Smooth muscle cell (in vitro differentiated cells): ENCODE results near the gene CPOX. TPM values are rescaled to one million over a fixed set of nuclear protein-coding genes. Genes with fewer than 3 reads are reported as not detected.

Experiments used
- DNase-seq: peaks from one replicate; lab custom pipeline; 2025; ENCODE audit not compliant: unreplicated experiment; lab: John Stamatoyannopoulos, UW
- H2AFZ ChIP-seq: fragments of 200-600 bp; sonication (generic); 2 replicates; pipeline ENCODE4 v1.6.0; 2016; ENCODE audit warnings: antibody characterized with exemption, low read depth, mild to moderate bottlenecking
- H3F3A ChIP-seq: fragments of 200-600 bp; sonication (generic); 2 replicates; pipeline ENCODE4 v1.6.0; 2017; ENCODE audit warnings: antibody characterized with exemption, low read depth
- H3K27ac ChIP-seq: fragments of 200-600 bp; sonication (generic); 2 replicates; pipeline ENCODE4 v1.5.1; 2016; ENCODE audit warnings: low read depth, mild to moderate bottlenecking
- H3K27me3 ChIP-seq: fragments of 200-600 bp; sonication (generic); 2 replicates; pipeline ENCODE4 v1.6.1; 2016; ENCODE audit warnings: low read depth, mild to moderate bottlenecking
- H3K36me3 ChIP-seq: fragments of 200-600 bp; sonication (generic); 2 replicates; pipeline ENCODE4 v1.5.1; 2016; ENCODE audit warnings: low read depth
- H3K4me1 ChIP-seq: fragments of 200-600 bp; sonication (generic); 2 replicates; pipeline ENCODE4 v1.5.1; 2016; ENCODE audit warnings: low read depth
- H3K4me2 ChIP-seq: fragments of 200-600 bp; sonication (generic); 2 replicates; pipeline ENCODE4 v1.6.0; 2016; ENCODE audit warnings: mild to moderate bottlenecking
- H3K4me3 ChIP-seq: fragments of 200-600 bp; sonication (generic); 2 replicates; pipeline ENCODE4 v1.5.1; 2016; ENCODE audit warnings: mild to moderate bottlenecking
- H3K79me2 ChIP-seq: fragments of 200-600 bp; sonication (generic); 2 replicates; pipeline ENCODE4 v1.6.0; 2016; ENCODE audit warnings: low read depth, mild to moderate bottlenecking
- H3K9ac ChIP-seq: fragments of 200-600 bp; sonication (generic); 2 replicates; pipeline ENCODE4 v1.6.0; 2016; ENCODE audit warnings: low read depth
- H3K9me3 ChIP-seq: fragments of 200-600 bp; sonication (generic); replicated peaks from 2 replicates; pipeline ENCODE4 v1.5.1; 2016; ENCODE audit warnings: low read depth
- H4K20me1 ChIP-seq: fragments of 200-600 bp; sonication (generic); 2 replicates; pipeline ENCODE4 v1.6.0; 2016; ENCODE audit warnings: low read depth
- CTCF ChIP-seq: fragments of 200-600 bp; sonication (generic); IDR thresholded peaks from 2 replicates; pipeline ENCODE4 v1.5.1; 2017; ENCODE audit warnings: borderline replicate concordance, mild to moderate bottlenecking, antibody characterized with exemption; ENCODE audit not compliant: insufficient read depth, poor library complexity, severe bottlenecking
- WGBS: methylation state at CpG from one replicate; pipeline ENCODE4 v1.1.7; 2016; ENCODE audit warnings: low lambda C conversion rate; 5-methylcytosine and 5-hydroxymethylcytosine counted together
- polyA plus RNA-seq: library from polyadenylated mRNA; unstranded; fragments of >200 nt; fragmentation: Nextera tagmentation; extraction: Ambion mirVana; gene quantifications from 2 replicates; pipeline ENCODE4 v1.2.1, GENCODE V29; 2016
- total RNA-seq: library from RNA; depleted of rRNA; stranded (reverse); fragments of >200 nt; gene quantifications from 2 replicates; pipeline ENCODE4 v1.2.3, GENCODE V29; 2014

The CPOX gene
- total and polyA plus RNA-seq, 2 experiments from 2014 or later = 19.3 to 44.8 TPM

GRCh38 chr3:98554580-98554979 is 38.8 kb downstream of the CPOX start:
- Histone ChIP-seq H3K9ac (no peak overlapping the region), H4K20me1 (no peaks in the 10 kb centered on the region), H3K4me3 (no peak overlapping the region), H3F3A (no peaks in the 10 kb centered on the region), H3K79me2 (no peaks in the 10 kb centered on the region), H3K27ac (peak overlapping the region; percentile 76), H3K4me2 (no peak overlapping the region), H3K4me1 (no peaks in the 10 kb centered on the region), H2AFZ (no peak overlapping the region), H3K36me3 (no peaks in the 10 kb centered on the region), H3K9me3 (no peaks in the 10 kb centered on the region), H3K27me3 (no peaks in the 10 kb centered on the region)
- WGBS = 94% methylated on average over 2 of the region's 2 CpGs
- DNase-seq = no peak
- TF ChIP-seq CTCF = no peak

DNA sequence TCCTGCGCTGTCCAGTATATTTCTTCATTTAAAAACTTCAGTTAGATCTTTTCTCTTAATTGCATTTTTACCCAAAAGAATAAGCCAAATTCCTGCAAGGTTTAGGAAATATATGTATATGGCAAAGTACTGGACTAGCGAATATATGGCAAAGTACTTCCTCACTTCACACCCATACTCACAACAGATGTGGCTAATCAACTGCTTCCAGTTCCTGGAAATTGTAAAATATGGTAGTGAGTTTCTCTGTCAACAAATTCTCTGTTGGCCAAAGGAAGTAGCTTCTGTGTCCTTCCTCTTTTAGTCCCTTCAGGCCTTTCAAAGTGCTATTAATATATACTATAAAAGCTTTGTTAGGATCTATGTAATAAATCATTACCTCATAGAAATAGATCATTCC is 39.7 kb downstream of the CPOX start:
- Histone ChIP-seq H3K27ac (no peak overlapping the region), H3K4me2 (no peak overlapping the region), H3K79me2 (no peaks in the 10 kb centered on the region), H3K36me3 (no peaks in the 10 kb centered on the region), H4K20me1 (no peaks in the 10 kb centered on the region), H3K9me3 (no peaks in the 10 kb centered on the region), H3K27me3 (no peaks in the 10 kb centered on the region), H3K4me3 (no peak overlapping the region), H2AFZ (no peak overlapping the region), H3K4me1 (no peaks in the 10 kb centered on the region), H3F3A (no peaks in the 10 kb centered on the region), H3K9ac (no peak overlapping the region)
- TF ChIP-seq CTCF = no peak
- DNase-seq = no peak
- WGBS = 98% methylated on average over 2 of the region's 2 CpGs

- H2AFZ ChIP-seq = no peak overlapping the region
- 87% methylated on average over 6 of the region's 6 CpGs for WGBS
These were observed 40.3 kb downstream of the CPOX start for GRCh38 chr3:98553021-98553563.

More at GRCh38 chr3:98553021-98553563, 40.3 kb downstream of the CPOX start:
- Histone ChIP-seq H3K9ac (no peak overlapping the region), H3K27me3 (no peaks in the 10 kb centered on the region), H3K27ac (no peak overlapping the region), H3K4me1 (no peaks in the 10 kb centered on the region), H3K9me3 (no peaks in the 10 kb centered on the region), H3K4me3 (no peak overlapping the region), H3K79me2 (no peaks in the 10 kb centered on the region), H3K4me2 (no peak overlapping the region), H3K36me3 (no peaks in the 10 kb centered on the region), H3F3A (no peaks in the 10 kb centered on the region), H4K20me1 (no peaks in the 10 kb centered on the region)
- TF ChIP-seq CTCF = no peak
- DNase-seq = no peak
